Measurements from ENCODE around the gene CCPG1. TPM values are rescaled to one million over a fixed set of nuclear protein-coding genes. Genes with fewer than 3 reads are reported as not detected.

CCPG1 gene
- polyA plus RNA-seq (52.6 and 64.2 TPM in 2 replicates), polyA minus RNA-seq (53.6 and 55.3 TPM in 2 replicates)

- H3F3A ChIP-seq (ENCODE audit: insufficient read depth, low read length, poor library complexity, severe bottlenecking): no peaks in the 10 kb centered on the region
- H3K4me3 ChIP-seq (ENCODE audit: low read length): peak within 1 kb of the TSS; percentile 95
- no peaks in the 10 kb centered on the region for H3K27me3 ChIP-seq (ENCODE audit: insufficient read depth, low read depth, low read length)
- no peaks in the 10 kb centered on the region for H3K36me3 ChIP-seq (ENCODE audit: insufficient read depth, low read length)
- H2AFZ ChIP-seq (ENCODE audit: low read depth, low read length): peak within 1 kb of the TSS; percentile 78
- H3K4me2 ChIP-seq (ENCODE audit: low read length): peak within 1 kb of the TSS; percentile 86
- H3K79me2 ChIP-seq (replicated peaks; ENCODE audit: insufficient read depth, low read length): peaks cover 3% of the 10 kb centered on the region
- peak within 1 kb of the TSS; percentile 91 for H3K9ac ChIP-seq (ENCODE audit: low read length)
- no peaks in the 10 kb centered on the region for H3K9me2 ChIP-seq (ENCODE audit: insufficient read depth, low read length)
- peak; percentile 71 for TF ChIP-seq POLR2AphosphoS5 (IDR thresholded peaks at IDR 0.05)
- TF ChIP-seq TAF1 (IDR thresholded peaks at IDR 0.05; ENCODE audit: low read depth): peak; percentile 35
- peak; percentile 68 for TF ChIP-seq EP300 (conservative IDR thresholded peaks at IDR 0.05; ENCODE audit: poor library complexity, severe bottlenecking)
- peak; percentile 50 for TF ChIP-seq SMC3 (conservative IDR thresholded peaks at IDR 0.05; ENCODE audit: poor library complexity)
- TF ChIP-seq CTCF (IDR thresholded peaks at IDR 0.05; ENCODE audit: poor library complexity, severe bottlenecking): peak; percentile 96
- peak; percentile 42 for TF ChIP-seq RAD21 (conservative IDR thresholded peaks at IDR 0.05)
- TF ChIP-seq EZH2 (IDR thresholded peaks at IDR 0.05; ENCODE audit: borderline replicate concordance, insufficient read depth, low read length, poor library complexity, severe bottlenecking): no peak
- peak; percentile 89 for TF ChIP-seq MXI1 (conservative IDR thresholded peaks at IDR 0.05; ENCODE audit: poor library complexity, severe bottlenecking)
- TF ChIP-seq REST (IDR thresholded peaks at IDR 0.05; ENCODE audit: borderline replicate concordance): peak; percentile 85
- no peaks in the 10 kb centered on the region for H4K20me1 ChIP-seq (ENCODE audit: insufficient read depth)
- no peaks in the 10 kb centered on the region for H3K9me3 ChIP-seq (ENCODE audit: low read length)
- peak within 1 kb of the TSS; percentile 89 for H3K27ac ChIP-seq (ENCODE audit: low read length)
Observed at GRCh38 chr15:55408012-55408928, at the start of gene CCPG1, which contains the start of gene PIERCE2. Gene CCPG1 (minus strand): TSS chr15:55408359. CDS start chr15:55389424, 18,935 bp downstream. Gene PIERCE2 (plus strand): TSS chr15:55408495. CDS start chr15:55408769, 274 bp downstream.

GRCh38 chr15:55457401-55458022, 49.4 kb upstream of the CCPG1 start:
- Histone ChIP-seq H3K9ac (ENCODE audit: low read length) (no peak overlapping the region), H3K4me3 (ENCODE audit: low read length) (no peak overlapping the region), H3K79me2 (replicated peaks; ENCODE audit: insufficient read depth, low read length) (no peaks in the 10 kb centered on the region), H3K27me3 (ENCODE audit: insufficient read depth, low read depth, low read length) (no peaks in the 10 kb centered on the region), H4K20me1 (ENCODE audit: insufficient read depth) (no peaks in the 10 kb centered on the region), H3K9me2 (ENCODE audit: insufficient read depth, low read length) (no peaks in the 10 kb centered on the region), H3K36me3 (ENCODE audit: insufficient read depth, low read length) (no peaks in the 10 kb centered on the region), H3K27ac (ENCODE audit: low read length) (no peak overlapping the region), H3K9me3 (ENCODE audit: low read length) (no peaks in the 10 kb centered on the region), H3K4me2 (ENCODE audit: low read length) (no peak overlapping the region), H2AFZ (ENCODE audit: low read depth, low read length) (no peak overlapping the region), H3F3A (ENCODE audit: insufficient read depth, low read length, poor library complexity, severe bottlenecking) (no peaks in the 10 kb centered on the region)
- TF ChIP-seq REST (IDR thresholded peaks at IDR 0.05; ENCODE audit: borderline replicate concordance): no peak
- TF ChIP-seq CTCF (IDR thresholded peaks at IDR 0.05; ENCODE audit: poor library complexity, severe bottlenecking): no peak
- no peak for TF ChIP-seq EP300 (conservative IDR thresholded peaks at IDR 0.05; ENCODE audit: poor library complexity, severe bottlenecking)
- no peak for TF ChIP-seq MXI1 (conservative IDR thresholded peaks at IDR 0.05; ENCODE audit: poor library complexity, severe bottlenecking)
- TF ChIP-seq RAD21 (conservative IDR thresholded peaks at IDR 0.05): no peak
- TF ChIP-seq SMC3 (conservative IDR thresholded peaks at IDR 0.05; ENCODE audit: poor library complexity): no peak
- TF ChIP-seq TAF1 (IDR thresholded peaks at IDR 0.05; ENCODE audit: low read depth): no peak
- no peak for TF ChIP-seq POLR2AphosphoS5 (IDR thresholded peaks at IDR 0.05)
- TF ChIP-seq EZH2 (IDR thresholded peaks at IDR 0.05; ENCODE audit: borderline replicate concordance, insufficient read depth, low read length, poor library complexity, severe bottlenecking): no peak
